HG03565 (cell line): ENCODE data around the gene LY6G6D.

Experiments
- ATAC-seq: cut with Tn5 transposase; IDR thresholded peaks from one replicate; pipeline ENCODE4 v1.9.1; 2021; ENCODE audit warnings: mild to moderate bottlenecking, moderate library complexity; ENCODE audit not compliant: unreplicated experiment

The LY6G6D gene, protein sequence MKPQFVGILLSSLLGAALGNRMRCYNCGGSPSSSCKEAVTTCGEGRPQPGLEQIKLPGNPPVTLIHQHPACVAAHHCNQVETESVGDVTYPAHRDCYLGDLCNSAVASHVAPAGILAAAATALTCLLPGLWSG

DNA sequence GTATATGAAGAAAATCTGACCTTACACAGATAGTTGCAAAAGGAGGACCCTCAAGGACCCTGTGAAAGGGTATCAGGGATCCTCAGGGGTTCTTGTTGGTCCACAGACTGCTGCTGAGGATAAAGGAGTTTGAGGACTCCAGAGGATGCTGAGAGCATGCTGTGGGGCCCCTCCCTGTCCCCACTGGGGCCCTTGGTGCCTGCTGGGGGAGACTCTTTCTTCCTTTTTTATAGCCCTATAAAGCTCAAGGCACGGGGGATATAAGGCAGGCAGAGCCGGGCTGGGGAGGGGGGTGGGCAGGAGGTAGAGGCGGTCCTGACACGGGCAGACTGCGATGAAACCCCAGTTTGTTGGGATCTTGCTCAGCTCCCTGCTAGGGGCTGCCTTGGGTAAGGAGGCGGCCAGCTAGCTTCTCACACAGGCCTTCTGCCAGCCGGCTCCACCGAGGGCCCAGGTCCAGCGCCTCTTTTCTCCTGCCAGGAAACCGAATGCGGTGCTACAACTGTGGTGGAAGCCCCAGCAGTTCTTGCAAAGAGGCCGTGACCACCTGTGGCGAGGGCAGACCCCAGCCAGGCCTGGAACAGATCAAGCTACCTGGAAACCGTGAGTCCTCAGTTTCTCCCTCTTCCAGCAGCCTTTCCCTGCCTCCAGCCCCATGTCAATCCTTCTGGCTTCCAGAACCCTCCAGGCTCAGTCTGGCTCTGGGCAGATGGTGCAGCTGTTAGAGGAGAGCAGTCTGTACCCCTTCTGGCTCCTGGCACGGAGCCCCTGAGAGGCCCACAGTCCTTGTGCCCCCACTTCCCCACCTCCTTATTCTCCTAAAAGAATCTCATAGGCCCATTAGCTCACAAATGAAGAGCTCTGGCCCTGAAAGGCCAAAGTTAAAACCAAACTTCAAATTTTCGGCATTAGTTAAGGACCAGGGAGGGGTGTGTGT is at the start of gene LY6G6D:
LY6G6D (plus strand) TSS at position 327 of the 937 bp plus-strand sequence; CDS start at position 335, 8 bp downstream.
- ATAC-seq = no peak

DNA sequence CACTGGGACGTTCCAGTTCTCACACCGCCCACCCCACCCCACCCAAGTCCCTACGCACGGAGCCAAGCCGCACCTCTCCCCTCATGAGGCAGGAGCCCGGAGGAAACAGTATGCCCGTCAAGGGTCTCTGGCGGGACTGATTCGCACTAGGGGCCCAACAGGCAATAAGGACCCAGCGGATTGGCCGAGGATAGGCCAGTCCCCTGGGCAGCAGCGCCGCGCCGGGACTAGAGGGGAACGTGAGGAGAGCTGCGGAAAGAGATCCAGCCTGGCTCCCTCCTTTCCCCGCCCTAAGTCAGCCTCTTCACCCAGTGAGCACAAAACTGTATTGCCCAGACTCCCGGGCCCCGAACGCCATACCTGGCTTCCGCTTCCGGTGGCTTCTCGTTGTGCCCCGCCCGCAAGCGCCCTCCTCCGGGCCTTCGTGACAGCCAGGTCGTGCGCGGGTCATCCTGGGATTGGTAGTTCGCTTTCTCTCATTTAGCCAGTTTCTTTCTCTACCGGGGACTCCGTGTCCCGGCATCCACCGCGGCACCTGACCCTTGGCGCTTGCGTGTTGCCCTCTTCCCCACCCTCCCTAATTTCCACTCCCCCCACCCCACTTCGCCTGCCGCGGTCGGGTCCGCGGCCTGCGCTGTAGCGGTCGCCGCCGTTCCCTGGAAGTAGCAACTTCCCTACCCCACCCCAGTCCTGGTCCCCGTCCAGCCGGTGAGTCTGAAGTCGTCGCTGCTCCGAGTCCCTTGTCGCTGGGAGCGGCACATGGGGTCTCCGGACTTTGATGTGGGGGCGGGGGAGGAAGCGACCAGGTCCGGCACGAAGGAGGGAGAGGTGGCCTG is 49.4 kb upstream of the LY6G6D start, which contains the start of gene CSNK2B:
CSNK2B (plus strand) TSS at position 580 of the 836 bp plus-strand sequence. CDS start 752 bp downstream, outside the sequence.
- peak; percentile 78 for ATAC-seq

- no peak for ATAC-seq
Measured at GRCh38 chr6:31666337-31666965, 48.7 kb upstream of the LY6G6D start.

DNA sequence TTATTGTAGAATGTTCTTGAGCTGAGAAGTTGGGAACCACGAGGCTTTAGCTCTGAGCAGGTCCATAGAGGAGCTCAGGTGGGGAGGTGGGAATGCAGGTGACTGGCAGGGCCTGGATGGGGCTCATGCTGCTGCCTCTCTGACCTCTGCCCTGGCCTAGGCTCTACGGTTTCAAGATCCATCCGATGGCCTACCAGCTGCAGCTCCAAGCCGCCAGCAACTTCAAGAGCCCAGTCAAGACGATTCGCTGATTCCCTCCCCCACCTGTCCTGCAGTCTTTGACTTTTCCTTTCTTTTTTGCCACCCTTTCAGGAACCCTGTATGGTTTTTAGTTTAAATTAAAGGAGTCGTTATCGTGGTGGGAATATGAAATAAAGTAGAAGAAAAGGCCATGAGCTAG is 45.5 kb upstream of the LY6G6D start, which contains the start of gene LY6G5B:
LY6G5B (plus strand) TSS at position 301 of the 400 bp plus-strand sequence. CDS start 975 bp downstream, outside the sequence.
- no peak for ATAC-seq

DNA sequence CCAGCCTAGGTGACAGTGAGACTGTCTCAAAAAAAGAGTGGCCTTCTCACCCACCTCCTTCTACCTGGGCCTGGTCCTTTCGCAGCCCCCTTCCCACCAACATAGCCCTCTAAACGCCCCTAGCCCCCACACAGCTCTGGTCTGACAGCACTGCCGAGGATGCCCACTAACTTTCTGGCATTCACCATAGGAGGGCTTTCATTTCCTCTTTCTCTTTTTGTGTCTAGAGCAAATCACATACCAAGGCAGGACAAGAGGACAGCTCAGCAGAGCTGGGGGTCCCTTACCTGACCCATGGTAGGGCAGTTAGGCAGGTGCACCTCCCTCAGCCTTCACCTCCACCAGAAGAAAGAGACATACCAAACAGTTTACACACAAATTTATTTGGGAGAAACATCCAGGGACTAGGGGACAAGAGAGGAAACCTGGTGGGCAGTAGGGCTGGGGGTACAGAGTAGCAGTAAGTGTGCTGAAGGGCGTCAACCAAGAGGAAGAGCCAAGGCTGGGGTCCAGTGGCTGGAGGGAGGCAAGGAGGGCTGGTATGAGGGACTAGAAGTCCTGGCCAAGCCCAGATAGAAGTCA is 38.7 kb upstream of the LY6G6D start:
- no peak for ATAC-seq

DNA sequence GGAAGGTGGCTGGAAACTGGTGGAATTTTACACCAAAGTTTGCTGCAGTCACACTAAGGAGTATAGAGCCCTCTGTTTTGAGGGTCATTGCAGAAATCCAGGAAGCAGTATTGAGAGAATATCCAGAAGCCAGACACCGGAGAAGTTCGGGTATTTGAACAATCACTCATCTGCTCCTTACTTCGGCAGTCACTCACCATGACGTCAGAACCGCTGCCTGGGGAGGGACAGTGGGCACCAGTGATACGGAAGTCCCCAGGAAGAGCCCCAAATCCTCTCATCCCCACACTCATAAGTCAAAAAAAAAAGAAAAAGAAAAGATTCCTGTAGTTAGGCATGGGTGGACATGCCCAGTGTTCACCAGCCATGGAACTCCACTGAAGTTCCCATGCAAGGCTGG is 38.2 kb upstream of the LY6G6D start:
- no peak for ATAC-seq

GRCh38 chr6:31677955-31678354 is 37.2 kb upstream of the LY6G6D start:
- no peak for ATAC-seq

DNA sequence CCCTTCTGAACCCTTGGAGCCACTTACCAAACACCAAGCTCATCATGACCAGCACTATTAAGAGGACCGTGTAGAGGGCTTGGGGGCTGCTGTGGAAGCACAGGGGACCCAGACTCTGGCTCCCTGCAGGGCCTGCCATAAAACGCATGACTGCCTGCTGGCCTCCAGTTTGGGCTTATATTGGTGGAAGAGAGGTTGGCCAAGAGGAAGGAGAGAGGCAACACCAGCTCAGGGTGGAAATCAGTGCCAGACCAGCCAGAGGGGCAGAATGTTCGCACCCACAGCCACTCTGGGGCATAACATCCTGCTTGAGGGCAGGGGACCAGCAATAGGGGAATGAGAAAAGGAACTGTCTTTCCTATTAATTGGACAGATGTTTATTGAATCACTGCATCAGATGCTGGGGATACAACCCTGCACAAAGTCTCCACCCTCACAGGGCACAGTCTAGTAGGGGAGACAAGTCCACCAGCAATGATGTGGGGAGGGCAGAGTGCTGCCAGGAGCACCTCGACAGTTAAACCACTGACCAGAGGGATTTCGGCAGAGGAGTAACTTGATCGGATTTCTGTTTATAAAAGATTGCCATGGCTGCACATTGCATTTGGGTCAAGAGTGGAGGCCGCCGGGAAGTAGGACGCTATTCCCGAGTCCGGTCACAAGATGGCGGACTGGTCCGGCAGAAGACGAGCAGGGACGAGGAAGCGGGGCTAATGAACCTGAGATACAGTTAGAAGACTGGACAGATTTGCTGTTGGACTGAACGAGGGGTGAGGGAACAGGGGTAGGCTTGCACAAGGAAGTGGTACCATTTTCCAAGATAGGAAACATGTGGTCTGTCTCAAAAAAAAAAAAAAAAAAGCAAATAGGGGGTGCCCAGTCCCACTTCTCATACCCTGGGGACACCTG is 34.7 kb upstream of the LY6G6D start, which contains the start of gene LY6G5C:
LY6G5C (minus strand) TSS at position 842 of the 909 bp plus-strand sequence; CDS start at position 148, 694 bp downstream.
- no peak for ATAC-seq

- no peak for ATAC-seq
Measured at GRCh38 chr6:31681135-31681671, 33.9 kb upstream of the LY6G6D start.

DNA sequence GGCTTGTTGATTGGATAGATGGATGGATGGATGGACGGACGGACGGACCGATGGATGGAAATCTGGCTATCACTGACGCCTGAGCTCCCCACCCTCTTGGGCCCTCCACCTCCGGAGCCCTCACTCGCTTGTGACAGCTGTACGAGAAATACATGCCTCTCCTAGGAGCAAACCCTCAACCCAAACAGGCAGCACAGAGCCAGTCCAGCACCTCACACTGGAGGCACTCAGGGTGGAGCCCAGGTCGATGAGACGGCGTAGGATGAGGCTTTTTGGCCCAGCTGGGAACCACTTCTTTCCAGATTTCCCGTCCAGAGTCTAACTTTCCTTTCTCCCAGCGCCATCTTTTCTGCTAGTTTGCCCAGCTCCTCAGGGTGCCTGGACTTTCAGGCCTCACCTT is 31.6 kb upstream of the LY6G6D start:
- no peak for ATAC-seq

- no peak for ATAC-seq
Measured at GRCh38 chr6:31686483-31686882, 28.7 kb upstream of the LY6G6D start.

GRCh38 chr6:31687321-31687720 is 27.8 kb upstream of the LY6G6D start:
- no peak for ATAC-seq

DNA sequence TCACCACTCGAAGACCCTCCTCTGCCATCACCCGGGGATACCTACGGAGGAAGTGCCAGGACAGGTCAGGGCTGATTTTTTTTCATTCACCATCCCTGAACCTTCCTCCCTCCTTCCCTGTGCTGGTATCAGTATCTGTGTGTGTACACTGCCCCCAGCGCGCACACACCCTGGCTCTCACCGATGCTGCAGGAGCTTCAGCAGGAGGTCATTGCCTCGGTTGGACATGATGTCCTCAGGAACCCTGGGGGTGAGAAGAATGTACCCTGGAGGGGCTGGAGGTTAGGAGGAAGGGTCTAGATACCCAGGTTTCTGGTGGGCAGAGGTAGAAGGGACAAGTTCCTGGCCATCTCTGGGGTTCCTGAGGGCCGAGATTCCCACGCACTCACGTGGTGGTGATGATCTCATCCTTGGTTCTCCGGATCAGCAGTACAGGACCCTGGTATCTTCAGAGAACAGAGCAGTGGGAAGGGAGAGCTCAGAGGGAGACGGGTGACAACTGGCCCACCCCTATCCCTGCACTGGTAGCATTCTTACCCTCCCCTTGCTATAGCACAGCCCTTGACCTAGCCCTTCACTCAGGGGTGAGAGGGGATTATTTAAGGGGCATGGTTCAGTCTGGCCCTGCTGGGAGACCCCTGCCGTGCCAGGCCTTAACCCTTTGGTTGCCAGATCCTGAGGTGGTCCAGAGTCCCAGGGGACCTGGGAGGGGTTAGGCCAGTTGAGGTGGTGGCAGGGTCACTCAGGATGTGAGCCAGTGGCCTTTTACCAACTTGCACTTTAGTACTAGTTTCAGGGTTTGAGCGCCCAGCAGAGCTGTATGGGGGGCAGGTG is 27.1 kb upstream of the LY6G6D start:
- no peak for ATAC-seq

- no peak for ATAC-seq
Measured at GRCh38 chr6:31689249-31690110, 25.7 kb upstream of the LY6G6D start.

GRCh38 chr6:31690231-31691077 is 24.7 kb upstream of the LY6G6D start:
- ATAC-seq = no peak

- ATAC-seq = no peak
Measured at GRCh38 chr6:31691078-31691463, 24.1 kb upstream of the LY6G6D start.
